Measurements from ENCODE around the gene INPP5E.

- TF ChIP-seq CTCF (IDR thresholded peaks at IDR 0.05): no peak
- no peak for TF ChIP-seq POLR2A (IDR thresholded peaks at IDR 0.05)
Observed at GRCh38 chr9:136438548-136439480, 831 bp downstream of the INPP5E start.
